HG02763 (cell line): Measurements from ENCODE around the gene LENG1.

Experiments
- ATAC-seq: cut with Tn5 transposase; IDR thresholded peaks from one replicate; pipeline ENCODE4 v1.9.1; 2021; ENCODE audit warnings: mild to moderate bottlenecking, moderate library complexity; ENCODE audit not compliant: unreplicated experiment

LENG1 gene

GRCh38 chr19:54142166-54142780 lies 17.2 kb downstream of the LENG1 start:
- ATAC-seq = no peak

GRCh38 chr19:54141356-54141755 lies 18.2 kb downstream of the LENG1 start:
- ATAC-seq = no peak

- no peak for ATAC-seq
These were observed 20.8 kb downstream of the LENG1 start for GRCh38 chr19:54138489-54139256.

GRCh38 chr19:54137699-54138488 lies 21.6 kb downstream of the LENG1 start, which contains the start of gene CNOT3:
Gene CNOT3, plus strand, starts transcription at chr19:54137762. Its CDS starts 5,217 bp downstream, at chr19:54142979.
- ATAC-seq = no peak

GRCh38 chr19:54136864-54137698 lies 22.4 kb downstream of the LENG1 start:
- peak; percentile 80 for ATAC-seq

- no peak for ATAC-seq
These were observed 23.2 kb downstream of the LENG1 start for GRCh38 chr19:54136086-54136863.

GRCh38 chr19:54133957-54134590 lies 25.4 kb downstream of the LENG1 start:
- no peak for ATAC-seq

GRCh38 chr19:54133312-54133956 lies 26.1 kb downstream of the LENG1 start:
- no peak for ATAC-seq

- no peak for ATAC-seq
These were observed 29.9 kb downstream of the LENG1 start for GRCh38 chr19:54129617-54129996.

- ATAC-seq = no peak
These were observed 30.5 kb downstream of the LENG1 start for GRCh38 chr19:54128796-54129616.

GRCh38 chr19:54128441-54128725 lies 31.1 kb downstream of the LENG1 start:
- ATAC-seq = no peak

- ATAC-seq = no peak
These were observed 31.7 kb downstream of the LENG1 start for GRCh38 chr19:54127688-54128440.

GRCh38 chr19:54125713-54126112 lies 33.8 kb downstream of the LENG1 start:
- ATAC-seq = no peak

- no peak for ATAC-seq
These were observed 35.1 kb downstream of the LENG1 start for GRCh38 chr19:54124393-54124792.

GRCh38 chr19:54123682-54124081 lies 35.8 kb downstream of the LENG1 start:
- ATAC-seq = no peak

- ATAC-seq = no peak
These were observed 38.3 kb downstream of the LENG1 start for GRCh38 chr19:54121259-54121658.
